ENCODE measurements around the gene KLK14.

GRCh38 chr19:51071095-51071405 lies 11.6 kb downstream of the KLK14 start:
- TF ChIP-seq ELK4 (IDR thresholded peaks at IDR 0.05; ENCODE audit: borderline replicate concordance, low read depth, low read length) (no peak), CTCF (tag by site-specific recombination; IDR thresholded peaks at IDR 0.05) (no peak), ZNF76 (tag by site-specific recombination; IDR thresholded peaks at IDR 0.05; ENCODE audit: borderline replicate concordance, low read depth) (no peak), REST (tag by site-specific recombination; IDR thresholded peaks at IDR 0.05) (no peak), ZNF670 (tag by site-specific recombination; IDR thresholded peaks at IDR 0.05; ENCODE audit: low read depth) (no peak)
- TF ChIP-seq, protein P1, sequence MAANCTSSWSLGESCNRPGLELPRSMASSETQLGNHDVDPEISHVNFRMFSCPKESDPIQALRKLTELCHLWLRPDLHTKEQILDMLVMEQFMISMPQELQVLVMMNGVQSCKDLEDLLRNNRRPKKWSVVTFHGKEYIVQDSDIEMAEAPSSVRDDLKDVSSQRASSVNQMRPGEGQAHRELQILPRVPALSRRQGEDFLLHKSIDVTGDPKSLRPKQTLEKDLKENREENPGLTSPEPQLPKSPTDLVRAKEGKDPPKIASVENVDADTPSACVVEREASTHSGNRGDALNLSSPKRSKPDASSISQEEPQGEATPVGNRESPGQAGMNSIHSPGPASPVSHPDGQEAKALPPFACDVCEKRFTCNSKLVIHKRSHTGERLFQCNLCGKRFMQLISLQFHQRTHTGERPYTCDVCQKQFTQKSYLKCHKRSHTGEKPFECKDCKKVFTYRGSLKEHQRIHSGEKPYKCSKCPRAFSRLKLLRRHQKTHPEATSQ (tag by site-specific recombination; IDR thresholded peaks at IDR 0.05): no peak
- TF ChIP-seq, protein P2, sequence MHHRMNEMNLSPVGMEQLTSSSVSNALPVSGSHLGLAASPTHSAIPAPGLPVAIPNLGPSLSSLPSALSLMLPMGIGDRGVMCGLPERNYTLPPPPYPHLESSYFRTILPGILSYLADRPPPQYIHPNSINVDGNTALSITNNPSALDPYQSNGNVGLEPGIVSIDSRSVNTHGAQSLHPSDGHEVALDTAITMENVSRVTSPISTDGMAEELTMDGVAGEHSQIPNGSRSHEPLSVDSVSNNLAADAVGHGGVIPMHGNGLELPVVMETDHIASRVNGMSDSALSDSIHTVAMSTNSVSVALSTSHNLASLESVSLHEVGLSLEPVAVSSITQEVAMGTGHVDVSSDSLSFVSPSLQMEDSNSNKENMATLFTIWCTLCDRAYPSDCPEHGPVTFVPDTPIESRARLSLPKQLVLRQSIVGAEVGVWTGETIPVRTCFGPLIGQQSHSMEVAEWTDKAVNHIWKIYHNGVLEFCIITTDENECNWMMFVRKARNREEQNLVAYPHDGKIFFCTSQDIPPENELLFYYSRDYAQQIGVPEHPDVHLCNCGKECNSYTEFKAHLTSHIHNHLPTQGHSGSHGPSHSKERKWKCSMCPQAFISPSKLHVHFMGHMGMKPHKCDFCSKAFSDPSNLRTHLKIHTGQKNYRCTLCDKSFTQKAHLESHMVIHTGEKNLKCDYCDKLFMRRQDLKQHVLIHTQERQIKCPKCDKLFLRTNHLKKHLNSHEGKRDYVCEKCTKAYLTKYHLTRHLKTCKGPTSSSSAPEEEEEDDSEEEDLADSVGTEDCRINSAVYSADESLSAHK (tag by site-specific recombination; IDR thresholded peaks at IDR 0.05): no peak

All from HEK293 (cell line).